ENCODE data around the gene ASPDH. TPM values are rescaled to one million over a fixed set of nuclear protein-coding genes. Genes with fewer than 3 reads are reported as not detected.

ASPDH gene
- total RNA-seq, 1 donor from 2014 or later, result not detected

DNA sequence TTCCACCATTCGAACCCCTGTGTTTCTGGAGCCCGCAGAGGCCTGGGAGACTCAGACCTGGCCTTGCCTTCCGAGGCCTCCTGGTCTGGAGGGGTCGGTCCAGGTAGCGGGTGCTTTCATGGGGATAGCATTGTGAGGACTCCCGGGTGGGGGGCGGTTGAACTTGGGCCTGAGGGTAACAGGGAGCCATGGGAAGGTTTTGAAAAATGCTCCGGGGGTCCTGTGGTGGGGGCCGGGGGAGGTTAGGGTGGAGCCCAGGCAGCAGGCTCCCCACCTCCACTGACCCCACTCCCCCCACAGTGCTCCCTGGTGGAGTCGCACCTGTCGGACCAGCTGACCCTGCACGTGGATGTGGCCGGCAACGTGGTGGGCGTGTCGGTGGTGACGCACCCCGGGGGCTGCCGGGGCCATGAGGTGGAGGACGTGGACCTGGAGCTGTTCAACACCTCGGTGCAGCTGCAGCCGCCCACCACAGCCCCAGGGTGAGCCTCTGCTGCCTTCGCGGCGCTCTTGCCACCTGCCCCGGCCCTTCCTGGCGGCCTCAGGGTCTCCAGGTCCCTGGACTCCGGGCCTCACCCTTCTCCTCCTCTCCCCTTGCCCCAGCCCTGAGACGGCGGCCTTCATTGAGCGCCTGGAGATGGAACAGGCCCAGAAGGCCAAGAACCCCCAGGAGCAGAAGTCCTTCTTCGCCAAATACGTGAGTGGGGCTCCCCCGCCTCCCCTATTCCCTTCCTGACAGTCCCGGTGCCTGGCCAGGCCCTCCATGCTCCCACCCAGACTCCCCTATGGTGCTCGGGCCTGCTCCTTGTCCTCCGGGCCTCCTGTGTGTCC, 33.2 kb downstream of the ASPDH start:
- peaks cover 17% of the 10 kb centered on the region for H3K27me3 Mint-ChIP-seq (ENCODE audit: unreplicated experiment)
- H3K9me3 Mint-ChIP-seq (ENCODE audit: unreplicated experiment), result peaks cover 32% of the 10 kb centered on the region
- no peak for DNase-seq (ENCODE audit: low spot score)
- H3K27ac Mint-ChIP-seq (ENCODE audit: unreplicated experiment), result no peak overlapping the region
- no peak overlapping the region for H3K4me3 Mint-ChIP-seq (ENCODE audit: unreplicated experiment)
- TF ChIP-seq, protein P1, sequence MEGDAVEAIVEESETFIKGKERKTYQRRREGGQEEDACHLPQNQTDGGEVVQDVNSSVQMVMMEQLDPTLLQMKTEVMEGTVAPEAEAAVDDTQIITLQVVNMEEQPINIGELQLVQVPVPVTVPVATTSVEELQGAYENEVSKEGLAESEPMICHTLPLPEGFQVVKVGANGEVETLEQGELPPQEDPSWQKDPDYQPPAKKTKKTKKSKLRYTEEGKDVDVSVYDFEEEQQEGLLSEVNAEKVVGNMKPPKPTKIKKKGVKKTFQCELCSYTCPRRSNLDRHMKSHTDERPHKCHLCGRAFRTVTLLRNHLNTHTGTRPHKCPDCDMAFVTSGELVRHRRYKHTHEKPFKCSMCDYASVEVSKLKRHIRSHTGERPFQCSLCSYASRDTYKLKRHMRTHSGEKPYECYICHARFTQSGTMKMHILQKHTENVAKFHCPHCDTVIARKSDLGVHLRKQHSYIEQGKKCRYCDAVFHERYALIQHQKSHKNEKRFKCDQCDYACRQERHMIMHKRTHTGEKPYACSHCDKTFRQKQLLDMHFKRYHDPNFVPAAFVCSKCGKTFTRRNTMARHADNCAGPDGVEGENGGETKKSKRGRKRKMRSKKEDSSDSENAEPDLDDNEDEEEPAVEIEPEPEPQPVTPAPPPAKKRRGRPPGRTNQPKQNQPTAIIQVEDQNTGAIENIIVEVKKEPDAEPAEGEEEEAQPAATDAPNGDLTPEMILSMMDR (IDR thresholded peaks at IDR 0.05; ENCODE audit: unreplicated experiment), result no peak
- peaks cover 23% of the 10 kb centered on the region for H3K36me3 Mint-ChIP-seq (ENCODE audit: low read depth, unreplicated experiment)
- H3K4me1 Mint-ChIP-seq (ENCODE audit: unreplicated experiment), result no peaks in the 10 kb centered on the region

DNA sequence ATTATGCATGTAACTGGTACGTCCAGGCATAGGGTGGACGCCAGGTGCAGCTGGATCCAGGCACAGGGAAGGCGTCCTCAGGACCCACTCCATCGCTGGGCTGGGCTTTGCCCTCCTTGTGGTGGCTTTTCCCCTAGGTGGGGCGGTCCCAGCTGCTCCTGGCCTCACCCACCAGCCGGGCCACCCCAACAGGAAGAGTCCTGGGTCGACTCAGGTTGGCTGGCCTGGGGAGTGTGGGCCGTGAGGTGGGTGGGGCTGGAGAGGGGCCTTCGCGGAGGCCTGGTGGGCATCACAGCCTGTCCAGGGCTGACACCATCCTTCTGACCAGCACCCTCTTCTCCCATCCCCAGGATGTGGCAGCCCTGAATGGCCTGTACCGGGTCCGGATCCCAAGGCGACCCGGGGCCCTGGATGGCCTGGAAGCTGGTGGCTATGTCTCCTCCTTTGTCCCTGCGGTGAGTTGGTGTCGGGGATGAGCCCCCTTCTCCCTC, 33.9 kb downstream of the ASPDH start:
- Mint-ChIP-seq H3K9me3 (ENCODE audit: unreplicated experiment) (peaks cover 36% of the 10 kb centered on the region), H3K4me1 (ENCODE audit: unreplicated experiment) (no peaks in the 10 kb centered on the region), H3K27ac (ENCODE audit: unreplicated experiment) (no peak overlapping the region), H3K36me3 (ENCODE audit: low read depth, unreplicated experiment) (peaks cover 28% of the 10 kb centered on the region), H3K27me3 (ENCODE audit: unreplicated experiment) (peaks cover 18% of the 10 kb centered on the region), H3K4me3 (ENCODE audit: unreplicated experiment) (no peak overlapping the region)
- TF ChIP-seq, protein P1 (IDR thresholded peaks at IDR 0.05; ENCODE audit: unreplicated experiment), result no peak
- no peak for DNase-seq (ENCODE audit: low spot score)

DNA sequence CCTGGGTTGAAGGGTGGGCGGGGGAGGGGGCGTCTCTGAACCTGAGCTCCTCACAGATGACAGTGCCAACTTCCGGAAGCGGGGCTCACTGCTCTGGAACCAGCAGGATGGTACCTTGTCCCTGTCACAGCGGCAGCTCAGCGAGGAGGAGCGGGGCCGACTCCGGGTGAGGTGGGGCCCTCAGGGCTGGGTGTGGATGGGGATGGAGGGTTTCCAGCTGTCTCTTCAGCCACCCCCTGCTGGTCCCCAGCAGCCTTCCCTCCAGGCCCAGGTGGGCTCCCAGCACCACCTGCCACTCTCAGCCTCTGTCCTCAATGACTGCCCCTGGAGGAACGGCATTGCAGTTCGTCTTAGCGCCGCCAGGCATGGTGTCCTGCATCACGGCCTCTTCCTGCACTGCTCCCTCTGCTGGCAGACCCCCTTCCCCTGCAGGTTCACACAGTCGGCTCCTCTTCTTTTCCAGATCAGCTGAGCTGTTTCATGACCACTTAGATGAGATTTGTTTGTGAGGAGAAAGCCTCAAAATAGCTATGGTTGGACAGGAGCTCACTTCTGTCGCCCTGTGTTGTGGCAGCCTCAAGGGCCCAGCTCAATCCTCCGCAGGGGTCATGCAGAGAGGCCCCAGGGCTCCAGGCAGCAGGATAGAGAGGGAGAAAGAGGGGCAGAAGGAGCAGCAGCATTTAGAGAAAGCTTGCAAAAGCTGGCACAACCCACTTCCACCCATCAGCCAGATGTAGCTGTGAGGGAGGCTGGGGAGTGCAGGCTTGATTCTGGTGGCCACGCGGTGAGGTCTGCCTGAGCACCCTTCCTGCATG, 34.6 kb downstream of the ASPDH start:
- DNase-seq (ENCODE audit: low spot score), result no peak
- Mint-ChIP-seq H3K27ac (ENCODE audit: unreplicated experiment) (no peak overlapping the region), H3K27me3 (ENCODE audit: unreplicated experiment) (peaks cover 18% of the 10 kb centered on the region), H3K4me3 (ENCODE audit: unreplicated experiment) (peak overlapping the region; percentile 74), H3K36me3 (ENCODE audit: low read depth, unreplicated experiment) (peaks cover 28% of the 10 kb centered on the region), H3K4me1 (ENCODE audit: unreplicated experiment) (no peaks in the 10 kb centered on the region), H3K9me3 (ENCODE audit: unreplicated experiment) (peaks cover 38% of the 10 kb centered on the region)
- TF ChIP-seq, protein P1 (IDR thresholded peaks at IDR 0.05; ENCODE audit: unreplicated experiment), result no peak

DNA sequence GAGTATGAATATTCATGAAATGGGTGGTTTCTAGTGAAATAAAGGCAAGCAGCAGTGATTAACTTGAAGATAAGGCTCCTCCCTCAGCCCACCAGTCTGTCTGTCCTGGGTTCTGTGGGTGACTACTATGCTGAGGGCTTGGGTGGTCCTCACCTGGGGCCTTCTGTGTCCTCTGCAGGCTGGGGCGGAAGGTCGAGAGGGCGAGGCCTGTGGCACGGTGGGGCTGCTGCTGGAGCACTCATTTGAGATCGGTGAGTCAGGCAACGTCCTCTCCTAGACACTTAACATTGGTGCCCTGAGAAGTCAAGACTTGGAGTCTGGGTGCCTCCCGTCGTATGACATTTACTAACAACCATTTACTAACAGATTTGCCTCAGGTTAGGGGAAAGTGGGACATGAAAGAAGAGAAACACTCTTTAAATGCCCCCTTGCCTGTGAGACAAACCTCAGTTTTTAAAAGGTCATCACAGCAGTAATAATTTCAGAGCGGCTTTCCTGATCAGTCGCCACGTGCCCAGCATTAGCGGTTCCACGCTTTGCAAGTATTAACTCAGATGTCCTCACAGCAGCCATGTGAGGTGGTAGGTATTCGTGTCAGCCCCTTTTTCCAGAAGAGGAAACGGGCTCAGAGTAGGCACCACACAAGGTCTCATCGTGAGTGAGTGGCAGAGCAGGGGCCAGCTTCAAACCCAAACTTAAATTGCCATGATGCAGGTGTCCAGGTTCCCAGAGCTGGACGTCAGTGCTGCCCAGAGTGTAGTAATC, 35.8 kb downstream of the ASPDH start:
- no peaks in the 10 kb centered on the region for H3K4me1 Mint-ChIP-seq (ENCODE audit: unreplicated experiment)
- peaks cover 23% of the 10 kb centered on the region for H3K36me3 Mint-ChIP-seq (ENCODE audit: low read depth, unreplicated experiment)
- H3K27me3 Mint-ChIP-seq (ENCODE audit: unreplicated experiment), result peaks cover 18% of the 10 kb centered on the region
- H3K9me3 Mint-ChIP-seq (ENCODE audit: unreplicated experiment), result peaks cover 38% of the 10 kb centered on the region
- TF ChIP-seq, protein P1 (IDR thresholded peaks at IDR 0.05; ENCODE audit: unreplicated experiment), result no peak
- DNase-seq (ENCODE audit: low spot score), result no peak
- peak overlapping the region; percentile 70 for H3K27ac Mint-ChIP-seq (ENCODE audit: unreplicated experiment)
- H3K4me3 Mint-ChIP-seq (ENCODE audit: unreplicated experiment), result peak overlapping the region; percentile 47
